SK-N-SH treated with all-trans-retinoic acid at 6 μM for 48 hours (cell line): ENCODE data around the gene FAM234A.

Experiments used
- ATAC-seq: fragments of 200-7000 bp; cut with Tn5 transposase; 3 replicates; pipeline ENCODE4 v1.9.1; 2020; ENCODE audit warnings: mild to moderate bottlenecking, moderate library complexity
- ARNTL ChIP-seq: fragments of 450-650 bp; formaldehyde crosslinking; IDR thresholded peaks from 2 replicates; pipeline ENCODE4 v1.5.0; 2020; ENCODE audit warnings: low read depth, mild to moderate bottlenecking, moderate library complexity, borderline replicate concordance
- CSDC2 ChIP-seq: fragments of 250-450 bp; sonication (Bioruptor Pico); IDR thresholded peaks from 2 replicates; pipeline ENCODE4 v1.5.0; 2020; ENCODE audit warnings: mild to moderate bottlenecking, moderate library complexity
- ESRRG ChIP-seq: fragments of 250-450 bp; sonication (Bioruptor Pico); IDR thresholded peaks from 2 replicates; pipeline ENCODE4 v1.6.1; 2021; ENCODE audit warnings: mild to moderate bottlenecking
- GLIS3 ChIP-seq: fragments of 250-450 bp; sonication (Bioruptor Pico); IDR thresholded peaks from 2 replicates; pipeline ENCODE4 v1.5.0; 2020; ENCODE audit warnings: mild to moderate bottlenecking, moderate library complexity
- ISL1 ChIP-seq: fragments of 250-450 bp; sonication (Bioruptor Pico); IDR thresholded peaks from 2 replicates; pipeline ENCODE4 v2.1.2; 2022; ENCODE audit warnings: mild to moderate bottlenecking, moderate library complexity
- OSR1 ChIP-seq: fragments of 250-450 bp; sonication (Bioruptor Pico); IDR thresholded peaks from 2 replicates; pipeline ENCODE4 v1.8.0; 2022; ENCODE audit warnings: moderate library complexity, mild to moderate bottlenecking, inconsistent platforms
- PPARA ChIP-seq: fragments of 250-450 bp; sonication (Bioruptor Pico); IDR thresholded peaks from 2 replicates; pipeline ENCODE4 v1.5.0; 2020; ENCODE audit warnings: mild to moderate bottlenecking, borderline replicate concordance
- SNAI2 ChIP-seq: fragments of 250-450 bp; sonication (Bioruptor Pico); IDR thresholded peaks from 2 replicates; pipeline ENCODE4 v1.5.0; 2020; ENCODE audit warnings: mild to moderate bottlenecking, moderate library complexity
- TCF4 ChIP-seq: fragments of 250-450 bp; sonication (Bioruptor Pico); IDR thresholded peaks from 2 replicates; pipeline ENCODE4 v1.8.0; 2021; ENCODE audit warnings: mild to moderate bottlenecking, moderate library complexity, borderline replicate concordance
- TOX ChIP-seq: fragments of 250-450 bp; sonication (Bioruptor Pico); IDR thresholded peaks from 2 replicates; pipeline ENCODE4 v1.8.0; 2021; ENCODE audit warnings: mild to moderate bottlenecking, moderate library complexity, borderline replicate concordance
- ZC3H10 ChIP-seq: fragments of 250-450 bp; sonication (Bioruptor Pico); IDR thresholded peaks from 2 replicates; pipeline ENCODE4 v1.5.1; 2021; ENCODE audit warnings: mild to moderate bottlenecking, moderate library complexity
- ZNF565 ChIP-seq: fragments of 450-650 bp; formaldehyde crosslinking; conservative IDR thresholded peaks from 2 replicates; pipeline ENCODE4 v1.5.0; 2020; ENCODE audit warnings: low read depth, mild to moderate bottlenecking, moderate library complexity
- ZNF70 ChIP-seq: fragments of 450-650 bp; formaldehyde crosslinking; IDR thresholded peaks from 2 replicates; pipeline ENCODE4 v1.5.0; 2020; ENCODE audit warnings: mild to moderate bottlenecking, moderate library complexity
- ZNF8 ChIP-seq: fragments of 450-650 bp; formaldehyde crosslinking; IDR thresholded peaks from 2 replicates; pipeline ENCODE4 v1.5.0; 2020; ENCODE audit warnings: mild to moderate bottlenecking, moderate library complexity
- TF ChIP-seq, protein P1 (sequence below): fragments of 250-450 bp; sonication (Bioruptor Pico); IDR thresholded peaks from 2 replicates; pipeline ENCODE4 v1.8.0; 2021; ENCODE audit warnings: low read depth, mild to moderate bottlenecking, moderate library complexity, borderline replicate concordance
- TF ChIP-seq, protein P2 (sequence below): fragments of 250-450 bp; sonication (Bioruptor Pico); IDR thresholded peaks from 2 replicates; pipeline ENCODE4 v1.5.1; 2021; ENCODE audit warnings: mild to moderate bottlenecking, moderate library complexity
- TF ChIP-seq, protein P3 (sequence below): fragments of 250-450 bp; sonication (Bioruptor Pico); IDR thresholded peaks from 2 replicates; pipeline ENCODE4 v1.5.0; 2020; ENCODE audit warnings: mild to moderate bottlenecking, moderate library complexity
- TF ChIP-seq, protein P4 (sequence below): fragments of 250-450 bp; sonication (Bioruptor Pico); IDR thresholded peaks from 2 replicates; pipeline ENCODE4 v1.8.0; 2020; ENCODE audit warnings: mild to moderate bottlenecking, moderate library complexity, borderline replicate concordance
- TF ChIP-seq, protein P5 (sequence below): fragments of 250-450 bp; sonication (Bioruptor Pico); IDR thresholded peaks from 2 replicates; pipeline ENCODE4 v1.5.1; 2020; ENCODE audit warnings: low read depth, mild to moderate bottlenecking, moderate library complexity

The FAM234A gene

DNA sequence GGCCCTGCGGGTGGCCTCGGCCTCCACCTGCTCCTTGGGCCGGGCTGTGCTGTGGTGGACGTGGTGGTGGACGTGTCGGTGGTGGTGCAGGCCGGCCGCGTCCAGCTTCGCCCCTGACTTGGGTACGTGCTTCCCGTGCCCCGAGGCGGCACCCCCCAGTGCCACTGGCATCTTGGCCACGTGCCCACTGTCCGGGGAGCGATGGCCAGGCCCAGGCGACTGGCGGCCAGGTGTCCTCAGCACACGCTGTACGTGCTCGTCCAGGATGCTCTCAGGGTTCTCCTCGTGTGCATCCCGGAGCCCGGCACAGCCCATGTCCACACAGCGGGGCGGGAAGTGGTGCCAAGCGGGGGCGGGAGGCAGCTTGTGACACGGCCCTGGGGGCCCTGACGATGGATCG lies 63.2 kb downstream of the FAM234A start:
- TF ChIP-seq, protein P1, sequence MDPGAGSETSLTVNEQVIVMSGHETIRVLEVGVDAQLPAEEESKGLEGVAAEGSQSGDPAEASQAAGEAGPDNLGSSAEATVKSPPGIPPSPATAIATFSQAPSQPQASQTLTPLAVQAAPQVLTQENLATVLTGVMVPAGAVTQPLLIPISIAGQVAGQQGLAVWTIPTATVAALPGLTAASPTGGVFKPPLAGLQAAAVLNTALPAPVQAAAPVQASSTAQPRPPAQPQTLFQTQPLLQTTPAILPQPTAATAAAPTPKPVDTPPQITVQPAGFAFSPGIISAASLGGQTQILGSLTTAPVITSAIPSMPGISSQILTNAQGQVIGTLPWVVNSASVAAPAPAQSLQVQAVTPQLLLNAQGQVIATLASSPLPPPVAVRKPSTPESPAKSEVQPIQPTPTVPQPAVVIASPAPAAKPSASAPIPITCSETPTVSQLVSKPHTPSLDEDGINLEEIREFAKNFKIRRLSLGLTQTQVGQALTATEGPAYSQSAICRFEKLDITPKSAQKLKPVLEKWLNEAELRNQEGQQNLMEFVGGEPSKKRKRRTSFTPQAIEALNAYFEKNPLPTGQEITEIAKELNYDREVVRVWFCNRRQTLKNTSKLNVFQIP: no peak
- TF ChIP-seq ISL1 (CRISPR knock-in tag) (no peak), ZC3H10 (CRISPR knock-in tag) (no peak), TCF4 (CRISPR knock-in tag) (no peak), ZNF565 (CRISPR knock-in tag) (no peak), ZNF8 (CRISPR knock-in tag) (no peak), PPARA (CRISPR knock-in tag) (no peak), ESRRG (CRISPR knock-in tag) (no peak), ARNTL (CRISPR knock-in tag) (no peak), SNAI2 (CRISPR knock-in tag) (no peak), OSR1 (CRISPR knock-in tag) (no peak), TOX (CRISPR knock-in tag) (no peak), ZNF70 (CRISPR knock-in tag) (no peak)
- TF ChIP-seq, protein P2, sequence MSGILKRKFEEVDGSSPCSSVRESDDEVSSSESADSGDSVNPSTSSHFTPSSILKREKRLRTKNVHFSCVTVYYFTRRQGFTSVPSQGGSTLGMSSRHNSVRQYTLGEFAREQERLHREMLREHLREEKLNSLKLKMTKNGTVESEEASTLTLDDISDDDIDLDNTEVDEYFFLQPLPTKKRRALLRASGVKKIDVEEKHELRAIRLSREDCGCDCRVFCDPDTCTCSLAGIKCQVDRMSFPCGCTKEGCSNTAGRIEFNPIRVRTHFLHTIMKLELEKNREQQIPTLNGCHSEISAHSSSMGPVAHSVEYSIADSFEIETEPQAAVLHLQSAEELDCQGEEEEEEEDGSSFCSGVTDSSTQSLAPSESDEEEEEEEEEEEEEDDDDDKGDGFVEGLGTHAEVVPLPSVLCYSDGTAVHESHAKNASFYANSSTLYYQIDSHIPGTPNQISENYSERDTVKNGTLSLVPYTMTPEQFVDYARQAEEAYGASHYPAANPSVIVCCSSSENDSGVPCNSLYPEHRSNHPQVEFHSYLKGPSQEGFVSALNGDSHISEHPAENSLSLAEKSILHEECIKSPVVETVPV (CRISPR knock-in tag): no peak
- TF ChIP-seq, protein P3, sequence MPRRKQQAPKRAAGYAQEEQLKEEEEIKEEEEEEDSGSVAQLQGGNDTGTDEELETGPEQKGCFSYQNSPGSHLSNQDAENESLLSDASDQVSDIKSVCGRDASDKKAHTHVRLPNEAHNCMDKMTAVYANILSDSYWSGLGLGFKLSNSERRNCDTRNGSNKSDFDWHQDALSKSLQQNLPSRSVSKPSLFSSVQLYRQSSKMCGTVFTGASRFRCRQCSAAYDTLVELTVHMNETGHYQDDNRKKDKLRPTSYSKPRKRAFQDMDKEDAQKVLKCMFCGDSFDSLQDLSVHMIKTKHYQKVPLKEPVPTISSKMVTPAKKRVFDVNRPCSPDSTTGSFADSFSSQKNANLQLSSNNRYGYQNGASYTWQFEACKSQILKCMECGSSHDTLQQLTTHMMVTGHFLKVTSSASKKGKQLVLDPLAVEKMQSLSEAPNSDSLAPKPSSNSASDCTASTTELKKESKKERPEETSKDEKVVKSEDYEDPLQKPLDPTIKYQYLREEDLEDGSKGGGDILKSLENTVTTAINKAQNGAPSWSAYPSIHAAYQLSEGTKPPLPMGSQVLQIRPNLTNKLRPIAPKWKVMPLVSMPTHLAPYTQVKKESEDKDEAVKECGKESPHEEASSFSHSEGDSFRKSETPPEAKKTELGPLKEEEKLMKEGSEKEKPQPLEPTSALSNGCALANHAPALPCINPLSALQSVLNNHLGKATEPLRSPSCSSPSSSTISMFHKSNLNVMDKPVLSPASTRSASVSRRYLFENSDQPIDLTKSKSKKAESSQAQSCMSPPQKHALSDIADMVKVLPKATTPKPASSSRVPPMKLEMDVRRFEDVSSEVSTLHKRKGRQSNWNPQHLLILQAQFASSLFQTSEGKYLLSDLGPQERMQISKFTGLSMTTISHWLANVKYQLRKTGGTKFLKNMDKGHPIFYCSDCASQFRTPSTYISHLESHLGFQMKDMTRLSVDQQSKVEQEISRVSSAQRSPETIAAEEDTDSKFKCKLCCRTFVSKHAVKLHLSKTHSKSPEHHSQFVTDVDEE: no peak
- TF ChIP-seq, protein P4, sequence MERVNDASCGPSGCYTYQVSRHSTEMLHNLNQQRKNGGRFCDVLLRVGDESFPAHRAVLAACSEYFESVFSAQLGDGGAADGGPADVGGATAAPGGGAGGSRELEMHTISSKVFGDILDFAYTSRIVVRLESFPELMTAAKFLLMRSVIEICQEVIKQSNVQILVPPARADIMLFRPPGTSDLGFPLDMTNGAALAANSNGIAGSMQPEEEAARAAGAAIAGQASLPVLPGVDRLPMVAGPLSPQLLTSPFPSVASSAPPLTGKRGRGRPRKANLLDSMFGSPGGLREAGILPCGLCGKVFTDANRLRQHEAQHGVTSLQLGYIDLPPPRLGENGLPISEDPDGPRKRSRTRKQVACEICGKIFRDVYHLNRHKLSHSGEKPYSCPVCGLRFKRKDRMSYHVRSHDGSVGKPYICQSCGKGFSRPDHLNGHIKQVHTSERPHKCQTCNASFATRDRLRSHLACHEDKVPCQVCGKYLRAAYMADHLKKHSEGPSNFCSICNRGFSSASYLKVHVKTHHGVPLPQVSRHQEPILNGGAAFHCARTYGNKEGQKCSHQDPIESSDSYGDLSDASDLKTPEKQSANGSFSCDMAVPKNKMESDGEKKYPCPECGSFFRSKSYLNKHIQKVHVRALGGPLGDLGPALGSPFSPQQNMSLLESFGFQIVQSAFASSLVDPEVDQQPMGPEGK (CRISPR knock-in tag): no peak
- TF ChIP-seq, protein P5, sequence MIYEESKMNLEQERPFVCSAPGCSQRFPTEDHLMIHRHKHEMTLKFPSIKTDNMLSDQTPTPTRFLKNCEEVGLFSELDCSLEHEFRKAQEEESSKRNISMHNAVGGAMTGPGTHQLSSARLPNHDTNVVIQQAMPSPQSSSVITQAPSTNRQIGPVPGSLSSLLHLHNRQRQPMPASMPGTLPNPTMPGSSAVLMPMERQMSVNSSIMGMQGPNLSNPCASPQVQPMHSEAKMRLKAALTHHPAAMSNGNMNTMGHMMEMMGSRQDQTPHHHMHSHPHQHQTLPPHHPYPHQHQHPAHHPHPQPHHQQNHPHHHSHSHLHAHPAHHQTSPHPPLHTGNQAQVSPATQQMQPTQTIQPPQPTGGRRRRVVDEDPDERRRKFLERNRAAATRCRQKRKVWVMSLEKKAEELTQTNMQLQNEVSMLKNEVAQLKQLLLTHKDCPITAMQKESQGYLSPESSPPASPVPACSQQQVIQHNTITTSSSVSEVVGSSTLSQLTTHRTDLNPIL (CRISPR knock-in tag): no peak
- no peak for ATAC-seq

DNA sequence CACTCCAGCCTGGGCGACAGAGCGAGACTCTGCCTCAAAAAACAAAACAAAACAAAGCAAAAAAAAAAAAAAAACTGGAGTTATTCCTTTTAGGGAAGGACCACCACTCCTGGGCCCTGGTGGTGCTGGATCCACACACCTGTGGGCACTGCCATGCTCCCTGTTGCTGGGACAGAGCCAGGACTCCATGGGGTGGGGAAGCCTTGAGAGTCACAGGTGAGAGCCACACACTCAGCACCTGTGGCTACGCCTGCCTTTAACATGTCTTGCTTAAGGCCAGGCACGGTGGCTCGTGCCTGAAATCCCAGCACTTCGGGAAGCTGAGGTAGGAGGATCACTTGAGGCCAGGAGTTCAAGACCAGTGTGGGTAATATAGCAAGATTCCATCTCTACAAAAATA lies 66.6 kb downstream of the FAM234A start:
- TF ChIP-seq GLIS3 (CRISPR knock-in tag) (no peak), ZC3H10 (CRISPR knock-in tag) (no peak), ZNF8 (CRISPR knock-in tag) (no peak), TCF4 (CRISPR knock-in tag) (no peak), ESRRG (CRISPR knock-in tag) (no peak), ZNF565 (CRISPR knock-in tag) (no peak), ARNTL (CRISPR knock-in tag) (no peak), CSDC2 (CRISPR knock-in tag) (no peak), ISL1 (CRISPR knock-in tag) (no peak)
- TF ChIP-seq, protein P1: no peak
- TF ChIP-seq, protein P3: no peak
- TF ChIP-seq, protein P2 (CRISPR knock-in tag): no peak
- TF ChIP-seq, protein P5 (CRISPR knock-in tag): no peak
- ATAC-seq: no peak
